ENCODE results near the gene FIZ1. TPM values are rescaled to one million over a fixed set of nuclear protein-coding genes. Genes with fewer than 3 reads are reported as not detected.

FIZ1 gene
- total RNA-seq, 1 experiment from 2014 or later = 4.1 TPM

DNA sequence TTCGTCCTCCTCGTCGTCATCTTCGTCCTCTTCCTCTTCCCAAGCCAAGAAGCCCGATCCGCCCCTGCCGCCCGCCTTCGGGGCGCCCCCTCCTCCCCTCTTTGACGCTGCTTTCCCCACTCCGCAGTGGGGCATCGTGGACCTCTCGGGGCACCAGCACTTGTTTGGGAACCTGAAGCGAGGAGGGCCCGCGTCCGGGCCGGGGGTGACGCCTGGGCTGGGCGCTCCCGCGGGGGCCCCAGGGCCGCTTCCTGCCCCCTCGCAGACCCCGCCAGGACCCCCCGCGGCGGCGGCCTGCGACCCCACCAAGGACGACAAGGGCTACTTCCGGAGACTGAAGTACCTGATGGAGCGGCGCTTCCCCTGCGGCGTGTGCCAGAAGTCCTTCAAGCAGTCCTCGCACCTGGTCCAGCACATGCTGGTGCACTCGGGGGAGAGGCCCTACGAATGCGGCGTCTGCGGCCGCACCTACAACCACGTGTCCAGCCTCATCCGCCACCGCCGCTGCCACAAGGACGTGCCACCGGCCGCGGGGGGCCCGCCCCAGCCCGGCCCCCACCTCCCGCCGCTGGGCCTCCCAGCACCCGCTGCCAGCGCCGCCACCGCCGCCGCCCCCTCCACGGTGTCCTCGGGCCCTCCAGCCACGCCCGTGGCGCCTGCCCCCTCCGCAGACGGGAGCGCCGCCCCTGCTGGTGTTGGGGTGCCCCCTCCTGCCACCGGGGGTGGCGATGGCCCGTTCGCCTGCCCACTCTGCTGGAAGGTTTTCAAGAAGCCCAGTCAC, 14.8 kb upstream of the FIZ1 start:
- no peak for DNase-seq (ENCODE audit: low read depth)

DNA sequence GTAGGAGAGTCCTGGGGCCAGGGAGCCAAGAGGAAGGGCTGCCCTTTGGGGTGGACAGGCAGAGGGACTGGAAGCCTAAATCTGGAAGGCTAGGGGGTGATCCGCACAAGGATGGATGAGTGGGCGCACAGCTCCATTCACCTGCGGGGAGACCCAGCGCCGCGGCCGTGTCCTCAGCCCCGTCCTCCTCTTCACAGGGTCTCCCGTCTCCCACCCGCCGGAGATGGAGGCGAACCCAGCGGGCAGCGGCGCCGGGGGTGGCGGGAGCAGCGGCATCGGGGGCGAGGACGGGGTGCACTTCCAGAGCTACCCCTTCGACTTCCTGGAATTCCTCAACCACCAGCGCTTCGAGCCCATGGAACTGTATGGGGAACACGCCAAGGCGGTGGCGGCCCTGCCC, 14.1 kb upstream of the FIZ1 start:
- no peak for DNase-seq (ENCODE audit: low read depth)

DNA sequence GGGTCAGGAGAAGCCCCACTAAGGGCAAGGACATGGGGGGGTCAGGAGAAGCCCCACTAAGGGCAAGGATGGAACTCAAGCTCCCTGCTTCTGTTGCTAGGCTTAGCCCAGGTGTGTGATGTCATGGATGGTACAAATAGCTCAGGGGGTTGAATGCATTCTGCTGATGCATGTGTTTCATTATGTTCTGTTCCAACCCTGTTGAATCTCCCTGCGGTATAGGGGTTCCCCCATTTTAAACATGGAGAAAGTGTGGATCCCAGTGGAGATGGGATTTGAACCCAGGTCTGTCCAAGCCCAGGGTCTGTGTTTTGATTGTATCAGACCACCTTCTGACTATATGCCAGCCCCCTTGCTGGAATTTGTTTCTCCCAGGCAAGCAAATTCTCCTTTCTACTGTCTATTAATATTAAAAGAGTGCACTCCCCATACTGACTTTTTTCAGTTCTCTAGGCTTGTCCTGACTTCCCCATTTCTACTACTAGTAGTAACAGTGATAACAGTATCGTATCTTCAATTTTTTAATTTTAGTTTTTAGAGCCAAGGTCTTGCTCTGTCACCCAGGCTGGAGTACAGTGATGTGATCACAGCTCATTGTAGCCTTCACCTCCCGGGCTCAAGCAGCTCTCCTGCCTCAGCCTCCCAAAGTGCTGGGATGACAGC, 12.8 kb upstream of the FIZ1 start:
- DNase-seq (ENCODE audit: low read depth) = no peak

DNA sequence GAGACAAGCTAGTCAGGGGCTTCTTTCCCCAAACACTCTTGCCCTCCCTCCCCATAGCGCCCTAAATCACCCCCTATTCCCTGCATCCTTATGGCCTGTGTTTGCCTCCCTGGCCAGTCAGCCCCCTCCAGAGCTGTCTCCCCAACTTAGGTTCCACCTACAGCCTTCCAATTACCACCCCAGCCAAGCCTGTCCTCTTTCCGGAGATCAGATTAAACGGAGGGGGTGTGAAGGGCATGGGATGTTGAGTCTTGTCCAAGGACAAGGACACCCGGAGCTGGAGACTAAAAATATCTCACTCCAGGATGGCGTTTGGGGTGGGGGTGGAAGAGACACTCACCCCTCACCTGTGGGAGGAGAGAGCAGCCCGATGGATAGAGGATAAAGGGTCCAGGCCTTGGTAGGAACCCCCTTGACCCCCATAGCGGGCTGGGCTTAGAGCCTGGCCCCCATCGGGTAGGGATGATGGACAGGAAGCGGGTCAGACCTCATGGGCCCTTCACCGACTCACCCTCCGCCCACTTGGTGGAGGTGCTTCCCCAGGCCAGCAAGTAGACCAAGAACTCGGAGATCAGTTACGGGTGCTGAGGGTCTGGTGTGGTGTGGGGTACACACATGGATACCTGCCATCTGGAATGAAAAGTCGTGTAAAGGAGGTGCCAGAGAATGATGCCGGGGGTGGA, 12.1 kb upstream of the FIZ1 start:
- DNase-seq (ENCODE audit: low read depth) = no peak

DNA sequence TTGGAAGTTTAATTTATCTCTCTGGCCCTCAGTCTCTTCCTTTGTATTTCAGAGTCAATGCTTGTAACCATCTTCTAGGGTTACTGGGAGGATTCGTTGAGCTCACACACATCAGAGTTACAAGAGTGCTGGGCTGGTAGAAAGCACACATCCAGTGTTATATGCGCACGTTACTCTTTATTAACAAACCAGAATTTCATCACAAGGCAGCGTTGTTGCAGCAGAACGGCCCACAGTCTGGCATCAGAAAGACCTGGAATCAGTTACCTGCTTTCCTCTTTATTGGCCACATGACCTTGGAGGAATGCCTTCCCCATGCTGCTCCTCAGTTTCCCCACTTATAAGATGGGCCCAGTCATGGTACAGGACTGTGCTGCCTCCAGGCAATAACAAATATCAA, 10.0 kb upstream of the FIZ1 start:
- no peak for DNase-seq (ENCODE audit: low read depth)

DNA sequence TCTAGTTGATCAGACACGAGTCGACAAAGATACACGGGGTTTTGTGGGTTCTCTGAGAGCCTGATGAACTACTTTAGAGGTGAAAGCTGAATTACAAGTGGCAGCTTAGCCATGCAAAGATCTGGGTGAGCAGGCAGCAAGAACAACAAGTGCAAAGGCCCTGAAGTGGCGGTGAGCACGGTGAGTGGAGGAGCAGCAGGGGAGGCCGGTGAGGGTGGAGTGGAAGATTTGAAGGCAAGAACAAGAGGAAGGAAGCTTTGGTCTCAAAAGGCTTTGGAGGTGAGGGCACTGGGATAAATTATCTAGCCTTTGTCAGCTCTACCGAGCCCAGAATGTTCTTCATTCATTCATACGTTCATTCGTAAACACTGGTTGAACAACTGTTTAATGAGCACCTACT, 7.5 kb upstream of the FIZ1 start:
- no peak for DNase-seq (ENCODE audit: low read depth)

DNA sequence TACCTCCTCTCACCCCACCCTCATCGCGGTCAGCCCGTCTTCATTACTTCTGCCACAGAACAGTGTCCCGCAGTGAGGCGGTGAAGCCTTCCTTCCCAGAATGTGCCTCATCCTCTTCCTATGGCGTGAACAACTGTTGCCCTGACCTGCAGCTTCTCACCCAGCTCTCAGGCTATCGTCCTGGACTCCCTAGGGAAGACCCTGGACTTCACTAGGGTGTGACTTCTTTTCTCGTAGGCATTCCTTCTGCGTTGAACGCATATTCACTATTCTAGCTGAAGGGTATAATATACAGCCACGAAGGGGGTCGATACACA, 7.1 kb upstream of the FIZ1 start:
- no peak for DNase-seq (ENCODE audit: low read depth)

DNA sequence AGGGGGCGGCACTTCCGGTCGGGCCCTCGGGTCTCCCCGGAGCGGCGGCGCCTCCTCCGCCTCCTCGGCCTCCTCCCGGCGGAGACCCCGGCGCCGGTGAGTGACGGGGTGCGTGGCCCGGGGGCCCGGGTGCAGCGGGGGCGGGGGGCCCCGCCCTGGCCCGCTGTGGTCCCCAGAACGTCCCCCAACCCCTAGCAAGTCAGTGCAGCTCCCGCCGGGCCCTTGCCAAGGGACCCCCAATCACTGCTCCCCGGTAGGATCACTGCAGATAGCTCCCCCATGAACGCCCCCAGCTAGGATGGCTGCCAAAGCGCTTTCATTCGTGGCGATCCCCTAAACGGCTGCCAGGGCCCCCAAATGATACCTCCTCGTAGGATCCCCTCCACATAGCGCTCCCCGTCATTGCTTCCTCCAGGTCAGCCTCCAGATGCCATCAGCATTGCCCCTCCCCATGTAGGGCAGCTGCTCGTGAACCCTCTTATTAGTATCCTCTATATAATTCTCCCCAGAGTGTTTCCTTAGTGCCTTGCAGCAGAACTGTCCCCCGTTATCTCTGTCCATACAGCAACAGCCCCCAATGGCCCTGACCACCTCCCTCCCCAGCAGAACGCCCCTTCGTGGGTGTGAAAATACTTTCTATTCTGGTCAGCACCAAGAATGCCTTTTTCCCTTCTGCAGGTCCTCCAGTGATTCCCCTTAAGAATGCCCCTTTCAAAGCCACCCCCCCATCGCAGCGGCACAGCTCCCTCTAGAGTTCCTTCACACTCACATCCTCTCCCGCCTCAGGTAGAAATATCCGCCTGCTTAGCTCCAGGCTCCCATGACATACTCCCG, 6.5 kb upstream of the FIZ1 start, which contains the start of gene ZNF865:
TSS of gene ZNF865 (plus strand) at position 11 of the 834 bp plus-strand sequence. CDS start 7,972 bp downstream, outside the sequence.
- DNase-seq (ENCODE audit: low read depth) = peak; percentile 90

DNA sequence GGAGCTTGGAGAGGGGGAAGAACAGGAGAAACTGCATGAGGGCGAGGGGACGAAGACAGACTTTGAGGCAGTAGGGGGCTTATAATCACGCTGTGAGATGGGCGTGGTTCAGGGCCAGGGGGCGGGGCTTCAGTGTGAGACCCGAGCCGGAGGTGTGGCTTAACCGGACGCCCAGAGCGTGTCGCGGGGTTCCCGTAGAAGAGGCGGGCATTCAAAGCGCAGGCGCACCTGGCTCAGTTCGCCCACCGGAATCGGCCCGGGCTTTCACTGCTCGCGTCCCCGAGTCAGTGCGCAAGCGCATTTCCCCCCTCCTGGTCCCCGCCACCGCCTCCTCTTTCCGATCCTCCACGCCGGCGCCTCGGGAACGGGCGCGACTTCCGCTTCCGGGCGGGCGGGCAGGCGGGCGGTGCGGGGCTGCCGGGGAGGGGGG, 5.9 kb upstream of the FIZ1 start:
- DNase-seq (ENCODE audit: low read depth) = peak; percentile 99

DNA sequence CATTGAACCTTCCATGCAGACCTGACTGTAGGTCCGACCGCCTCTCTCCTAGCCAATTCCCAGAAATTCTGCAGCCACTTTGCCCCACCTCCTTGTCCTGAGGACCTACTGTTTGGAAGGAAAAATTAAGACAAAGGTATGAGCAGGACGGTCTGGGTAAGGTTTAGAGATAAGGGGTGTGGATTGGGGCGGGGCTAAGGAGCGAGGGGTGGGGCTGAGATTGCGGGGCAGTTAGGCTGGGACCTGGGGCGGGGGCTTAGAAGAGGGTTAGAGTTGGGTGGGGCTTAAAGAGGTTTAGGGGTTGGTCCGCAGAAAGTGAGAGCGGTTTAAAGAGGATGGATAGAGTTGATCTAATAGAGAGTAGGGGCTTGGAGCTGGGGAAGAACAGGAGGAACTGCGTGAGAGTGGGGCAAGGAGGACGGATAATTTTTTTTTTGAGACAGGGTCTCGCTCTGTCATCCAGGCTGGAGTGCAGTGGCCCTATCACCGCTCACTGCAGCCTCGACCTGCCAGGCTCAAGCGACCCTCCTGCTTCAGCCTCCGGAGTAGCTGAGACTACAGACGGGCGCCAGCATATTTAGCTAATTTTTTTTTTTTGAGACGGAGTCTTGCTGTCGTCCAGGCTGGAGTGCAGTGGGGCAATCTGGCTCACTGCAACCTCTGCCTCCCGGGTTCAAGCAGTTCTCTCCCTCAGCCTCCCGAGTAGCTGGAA, 4.4 kb upstream of the FIZ1 start:
- DNase-seq (ENCODE audit: low read depth) = no peak

DNA sequence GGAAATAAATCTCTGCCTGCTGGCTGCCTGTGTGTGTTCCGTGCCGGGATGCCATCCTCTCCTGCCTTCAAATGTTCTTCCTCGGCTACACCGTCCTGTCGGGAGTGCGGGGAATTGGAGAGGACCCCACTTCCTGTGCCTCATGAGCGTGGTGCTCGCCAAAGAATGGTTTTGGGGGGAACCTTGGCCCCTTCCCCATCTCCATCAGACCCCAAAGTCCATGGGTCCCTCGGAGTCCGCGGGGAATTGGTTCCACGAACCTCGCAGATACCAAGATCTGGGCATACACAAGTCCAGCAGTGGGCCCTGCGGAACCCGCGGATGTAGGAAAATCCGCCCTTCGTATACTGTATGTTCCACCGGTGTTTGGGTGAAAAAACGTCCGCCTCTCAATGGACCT, 3.8 kb upstream of the FIZ1 start:
- no peak for DNase-seq (ENCODE audit: low read depth)

DNA sequence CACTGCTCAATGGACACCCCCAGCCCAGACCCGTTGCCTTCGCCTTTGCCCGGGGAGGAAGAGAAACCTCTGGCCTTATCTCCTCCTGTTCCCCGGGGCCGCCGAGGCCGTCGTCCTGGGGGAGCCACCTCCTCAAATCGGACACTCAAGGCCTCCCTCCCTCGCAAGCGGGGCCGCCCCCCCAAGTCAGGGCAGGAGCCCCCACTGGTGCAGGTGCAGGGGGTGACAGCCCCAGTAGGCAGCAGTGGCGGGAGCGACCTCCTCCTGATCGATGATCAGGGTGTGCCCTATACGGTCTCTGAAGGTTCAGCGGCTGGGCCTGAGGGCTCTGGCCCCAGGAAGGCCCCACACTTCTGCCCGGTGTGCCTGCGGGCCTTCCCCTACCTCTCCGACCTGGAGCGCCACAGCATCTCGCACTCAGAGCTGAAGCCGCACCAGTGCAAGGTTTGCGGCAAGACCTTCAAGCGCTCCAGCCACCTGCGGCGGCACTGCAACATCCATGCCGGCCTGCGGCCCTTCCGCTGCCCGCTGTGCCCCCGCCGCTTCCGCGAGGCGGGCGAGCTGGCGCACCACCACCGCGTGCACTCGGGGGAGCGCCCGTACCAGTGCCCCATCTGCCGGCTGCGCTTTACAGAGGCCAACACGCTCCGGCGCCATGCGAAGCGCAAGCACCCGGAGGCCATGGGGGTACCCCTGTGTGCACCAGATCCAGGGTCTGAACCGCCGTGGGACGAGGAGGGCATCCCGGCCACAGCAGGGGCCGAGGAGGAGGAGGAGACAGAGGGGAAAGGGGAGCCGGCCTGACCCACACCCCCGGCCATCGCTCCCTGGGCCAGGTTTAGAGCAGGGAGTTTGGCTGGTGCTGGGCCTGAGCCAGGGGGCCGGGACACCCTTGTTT, 3.0 kb upstream of the FIZ1 start:
- DNase-seq (ENCODE audit: low read depth) = no peak

DNA sequence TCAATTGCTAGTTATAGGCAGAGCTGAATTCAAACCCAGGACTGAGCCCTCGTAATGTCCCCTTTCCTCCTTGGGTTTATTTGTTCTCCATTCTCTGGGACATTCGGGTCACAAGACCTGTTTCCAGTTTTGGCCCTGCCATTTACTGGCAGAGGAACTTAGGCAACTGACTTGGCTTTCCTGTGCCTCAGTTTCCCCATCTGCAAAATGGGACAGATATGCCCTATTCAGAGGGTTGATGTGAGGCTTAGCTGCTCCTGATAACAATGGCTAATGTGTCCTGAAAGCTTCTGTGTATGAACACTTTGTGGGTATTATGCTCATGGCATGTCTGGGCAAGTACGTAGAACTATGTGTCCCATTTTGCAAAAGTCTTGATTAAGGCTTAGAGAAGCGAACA, 1.8 kb upstream of the FIZ1 start:
- no peak for DNase-seq (ENCODE audit: low read depth)

DNA sequence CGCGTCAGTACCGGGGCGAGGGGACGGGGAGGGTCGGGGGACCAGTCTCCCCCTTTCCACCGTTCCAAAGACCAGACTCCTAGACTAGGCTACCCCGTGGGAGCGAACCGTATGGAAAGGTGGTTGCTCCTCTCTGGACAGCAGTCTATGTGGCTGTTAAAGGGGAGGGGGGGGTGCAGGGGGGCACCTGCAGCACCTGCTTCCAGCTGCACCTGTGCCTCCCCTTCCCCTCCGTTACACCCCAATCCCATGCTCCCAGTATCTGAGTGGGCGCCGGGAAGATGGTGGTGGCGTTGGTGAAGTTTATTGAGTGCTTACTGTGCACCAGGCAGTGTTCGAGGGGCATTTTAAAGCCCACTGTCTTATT, 1.3 kb upstream of the FIZ1 start:
- no peak for DNase-seq (ENCODE audit: low read depth)

DNA sequence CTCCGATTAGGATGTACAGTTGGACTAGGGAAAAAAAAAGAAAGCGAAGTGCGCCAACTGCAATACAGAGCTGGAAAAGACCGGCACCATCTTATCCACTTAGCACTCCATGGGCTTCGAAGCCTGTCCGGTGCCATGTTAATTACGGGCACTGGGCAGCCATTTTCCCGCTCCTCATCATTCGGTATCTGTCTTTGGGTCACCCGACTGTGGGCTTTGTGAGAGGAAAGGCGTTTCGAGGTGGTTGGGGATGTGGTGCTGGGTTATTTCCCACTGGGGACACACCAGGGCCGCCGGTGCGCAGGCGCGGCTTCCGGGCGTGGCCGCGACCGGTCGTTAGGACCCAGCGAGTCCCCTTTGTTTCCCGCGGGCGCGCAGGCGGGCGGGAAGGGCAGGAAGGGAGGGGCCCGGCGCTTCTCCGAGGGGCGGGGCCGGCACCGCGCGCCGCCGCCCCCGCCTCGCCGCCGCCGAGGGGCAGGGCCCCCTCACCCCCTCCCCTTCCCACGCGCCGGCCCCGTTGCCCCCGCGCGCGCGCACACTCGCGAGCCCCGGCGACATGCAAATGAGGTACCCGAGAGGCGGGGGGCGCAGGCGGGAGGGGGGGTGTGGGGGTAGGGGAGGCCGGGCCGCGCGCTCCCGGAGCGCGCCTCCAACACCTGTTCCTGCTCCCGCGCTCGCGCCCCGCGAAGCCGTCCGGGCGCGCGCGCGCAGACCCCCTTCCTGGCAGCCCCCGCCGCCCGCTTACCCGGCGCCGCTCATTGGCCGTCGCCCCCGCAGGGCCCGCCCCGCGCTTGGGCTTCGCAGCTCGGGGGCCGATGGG, 735 bp upstream of the FIZ1 start, which contains the start of gene ZNF524:
TSS of gene ZNF524 (plus strand) at position 447 of the 820 bp plus-strand sequence. CDS start 1,825 bp downstream, outside the sequence.
- DNase-seq (ENCODE audit: low read depth) = peak; percentile 94

DNA sequence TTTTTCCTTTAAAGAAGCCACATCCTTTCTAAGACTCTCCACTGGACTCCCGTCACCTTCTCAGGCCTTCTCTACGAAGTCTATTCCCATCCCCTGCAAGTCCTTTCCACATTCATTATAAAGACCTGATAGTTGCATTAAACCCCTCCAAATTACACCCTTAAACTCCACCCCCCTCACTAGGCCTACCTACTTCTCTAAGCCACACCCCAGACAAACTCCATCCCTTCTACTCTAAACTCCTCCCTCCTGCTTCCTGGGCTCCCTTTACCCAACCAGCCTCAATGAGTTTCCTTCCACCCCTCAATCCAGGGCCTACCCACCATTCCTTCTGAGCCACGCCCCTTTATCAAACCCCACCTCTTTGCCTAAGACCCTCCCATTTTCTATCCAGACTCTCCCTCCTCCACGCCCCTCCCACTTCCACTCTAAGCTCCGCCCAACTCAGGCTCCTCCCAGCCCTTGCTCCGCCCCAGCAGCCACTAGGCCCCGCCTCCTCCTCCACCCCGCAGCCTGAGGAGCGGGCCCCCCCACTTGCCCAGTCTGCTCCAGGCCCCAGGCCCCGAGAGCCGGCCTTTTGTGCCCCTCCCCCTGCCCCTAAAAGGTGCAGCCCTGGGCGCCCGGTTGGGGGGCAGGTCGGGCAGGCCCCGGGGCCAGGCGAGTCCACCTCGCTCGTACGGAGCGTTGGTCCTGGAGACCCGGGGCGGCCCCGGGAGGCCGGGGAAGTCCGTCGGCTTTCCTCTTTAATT, 424 bp downstream of the FIZ1 start:
- peak; percentile 95 for DNase-seq (ENCODE audit: low read depth)

DNA sequence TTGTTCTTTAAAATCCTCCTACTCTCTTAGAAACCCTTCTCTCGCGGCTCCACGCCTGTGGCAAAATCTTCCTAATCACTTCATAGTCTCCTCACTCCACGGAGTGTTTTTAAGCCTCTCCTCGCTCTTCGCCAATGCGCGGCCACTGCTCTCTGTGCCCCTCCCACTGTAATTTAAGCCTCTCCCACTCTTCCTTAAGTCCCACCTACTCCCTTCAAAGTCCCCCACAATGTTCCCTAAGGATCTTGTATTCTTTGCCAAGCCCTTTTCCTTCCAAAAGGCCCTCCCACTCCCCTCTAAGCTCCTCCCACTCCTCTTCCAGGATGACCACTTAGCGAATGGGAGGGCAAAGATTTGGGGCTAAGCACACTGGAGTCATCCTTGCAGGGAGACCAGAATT, 1.3 kb downstream of the FIZ1 start:
- no peak for DNase-seq (ENCODE audit: low read depth)

DNA sequence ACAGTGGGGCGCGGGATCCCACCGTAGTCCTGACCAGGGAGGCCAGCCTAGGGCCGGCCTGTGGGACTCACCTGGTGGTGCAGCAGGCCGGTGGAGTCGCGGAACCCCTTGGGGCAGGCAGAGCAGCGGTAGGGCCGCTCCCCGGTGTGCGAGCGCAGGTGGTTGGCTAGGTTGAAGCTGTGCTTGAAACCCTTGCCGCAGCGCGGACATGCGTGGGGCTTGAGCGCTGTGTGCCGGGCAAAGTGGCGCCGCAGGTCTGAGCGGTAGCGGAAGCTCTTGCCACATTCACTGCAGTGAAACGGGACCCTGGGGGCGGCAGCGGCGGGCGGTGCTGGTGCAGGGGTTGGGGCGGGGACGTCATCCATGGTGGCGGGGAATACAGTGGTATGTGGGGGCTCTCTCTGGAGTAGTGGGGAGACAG, 1.8 kb downstream of the FIZ1 start:
- no peak for DNase-seq (ENCODE audit: low read depth)

DNA sequence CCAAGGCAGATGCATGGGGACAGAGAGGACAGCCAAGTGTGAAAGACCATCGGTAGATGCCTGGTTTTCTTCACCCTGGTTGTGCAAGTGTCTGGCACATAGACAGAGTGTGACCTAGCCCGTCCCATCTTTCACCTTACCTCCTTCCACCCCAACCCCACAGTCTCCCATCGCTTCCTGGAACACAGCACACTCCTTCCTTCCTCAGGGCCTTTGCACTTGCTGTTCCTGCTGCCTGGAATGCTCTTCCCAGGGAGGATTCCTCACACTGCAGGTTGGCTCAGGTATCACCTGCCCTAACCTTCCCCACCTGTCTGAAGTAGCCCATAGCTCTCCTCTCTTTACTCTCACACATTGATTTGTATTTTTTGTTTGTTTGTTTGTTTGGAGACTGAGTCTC, 3.0 kb downstream of the FIZ1 start:
- no peak for DNase-seq (ENCODE audit: low read depth)

Measured in Daoy (cell line).